HUDEP-2 (cell line): ENCODE results near the gene SH3GLB2.
A peak's percentile ranks its signal among the peaks of the same experiment; 100 is the strongest.

ENCODE experiments used
- DNase-seq, 76 experiments: peaks; one replicate each; lab custom pipeline; 2025; ENCODE audit not compliant: unreplicated experiment in 76 of 76; lab: John Stamatoyannopoulos, UW

Gene SH3GLB2

GRCh38 chr9:129028192-129028966 lies at the start of gene SH3GLB2:
Gene SH3GLB2, minus strand, starts transcription at chr9:129028331. Its CDS starts 177 bp downstream, at chr9:129028154.
- peak in 73 of 76 experiments; percentile 20 to 98 (median 89) for DNase-seq

DNA sequence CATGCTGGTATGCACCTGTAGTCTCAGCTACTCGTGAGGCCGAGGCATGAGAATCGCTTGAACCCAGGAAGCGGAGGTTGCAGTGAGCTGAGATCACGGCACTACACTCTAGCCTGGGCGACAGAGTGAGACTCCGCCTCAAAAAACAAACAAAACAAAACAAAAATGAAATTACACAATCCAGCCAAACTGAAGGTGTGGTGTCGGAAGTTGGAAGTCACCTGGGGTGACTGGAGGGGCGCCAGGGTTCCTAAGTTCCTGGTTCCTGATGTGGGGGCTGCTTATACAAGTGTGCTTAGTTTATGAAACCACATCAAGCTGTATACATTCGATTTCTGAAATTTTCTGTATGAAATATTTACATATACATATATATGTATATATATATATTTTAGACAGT lies 49.1 kb upstream of the SH3GLB2 start:
- no peak for DNase-seq

DNA sequence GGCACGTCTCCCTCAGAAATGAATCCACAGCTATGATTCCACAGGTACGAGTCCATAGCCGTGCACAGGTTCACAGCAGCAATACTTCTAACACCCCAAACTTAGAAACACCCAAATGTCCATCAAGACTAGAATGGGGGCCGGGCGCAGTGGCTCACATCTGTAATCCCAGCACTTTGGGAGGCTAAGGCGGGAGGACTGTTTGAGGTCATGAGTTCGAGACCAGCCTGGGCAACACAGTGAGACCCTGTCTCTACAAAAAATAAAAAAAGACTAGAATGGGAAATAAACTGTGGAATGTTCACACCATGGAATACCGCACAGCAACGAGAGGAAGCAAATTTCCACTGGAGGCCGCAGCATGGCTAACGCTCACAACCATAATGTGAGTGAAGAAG lies 48.5 kb upstream of the SH3GLB2 start:
- DNase-seq = no peak

DNA sequence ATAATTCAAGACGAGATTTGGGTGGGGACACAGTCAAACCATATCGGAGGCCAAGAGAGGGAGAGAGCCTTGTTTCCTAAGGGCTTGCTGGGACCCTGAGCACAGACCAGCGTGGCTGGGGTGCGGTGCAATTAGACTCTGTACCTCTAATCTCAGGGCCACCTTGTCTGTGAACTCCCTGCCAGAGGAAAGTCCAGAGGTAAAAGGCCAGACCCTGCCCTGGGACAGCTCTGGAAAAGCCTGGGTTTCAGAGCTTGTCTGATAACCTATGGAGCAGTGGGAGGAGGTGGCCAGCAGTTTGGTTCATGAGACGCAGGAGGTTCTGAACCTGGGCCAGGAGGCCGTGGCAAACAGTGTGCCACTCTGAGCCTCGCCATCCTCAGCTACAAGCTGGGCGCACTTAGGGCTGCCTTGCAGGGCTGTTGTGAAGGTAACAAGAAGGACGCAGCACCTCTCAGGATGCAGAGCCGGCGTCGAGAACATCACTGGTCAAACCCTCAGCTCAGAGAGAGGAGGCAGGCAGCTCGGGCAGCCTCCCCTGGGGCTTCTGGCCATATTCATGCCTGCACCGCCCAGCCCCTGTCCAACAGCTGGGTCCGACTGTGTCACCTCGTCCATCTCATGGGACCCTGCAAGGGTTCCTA lies 48.0 kb upstream of the SH3GLB2 start:
- DNase-seq = no peak

DNA sequence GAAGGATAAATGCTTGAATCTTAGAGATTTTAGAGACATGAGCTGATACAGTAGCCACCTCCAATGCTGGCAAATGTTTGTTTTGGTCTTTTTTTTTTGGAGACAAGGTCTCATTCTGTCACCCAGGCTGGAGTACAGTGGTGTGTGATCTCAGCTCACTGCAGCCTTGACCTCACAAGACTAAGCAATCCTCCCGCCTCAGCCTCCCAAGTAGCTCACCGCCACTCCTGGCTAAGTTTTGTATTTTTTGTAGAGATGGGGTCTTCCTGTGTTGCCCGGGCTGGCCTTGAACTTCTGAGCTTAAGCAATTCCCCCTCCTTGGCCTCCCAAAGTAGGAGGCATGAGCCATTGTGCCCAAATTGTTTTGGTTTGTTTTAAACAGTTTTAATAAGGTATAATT lies 46.0 kb upstream of the SH3GLB2 start:
- no peak for DNase-seq

GRCh38 chr9:129073404-129073803 lies 45.3 kb upstream of the SH3GLB2 start:
- no peak for DNase-seq

DNA sequence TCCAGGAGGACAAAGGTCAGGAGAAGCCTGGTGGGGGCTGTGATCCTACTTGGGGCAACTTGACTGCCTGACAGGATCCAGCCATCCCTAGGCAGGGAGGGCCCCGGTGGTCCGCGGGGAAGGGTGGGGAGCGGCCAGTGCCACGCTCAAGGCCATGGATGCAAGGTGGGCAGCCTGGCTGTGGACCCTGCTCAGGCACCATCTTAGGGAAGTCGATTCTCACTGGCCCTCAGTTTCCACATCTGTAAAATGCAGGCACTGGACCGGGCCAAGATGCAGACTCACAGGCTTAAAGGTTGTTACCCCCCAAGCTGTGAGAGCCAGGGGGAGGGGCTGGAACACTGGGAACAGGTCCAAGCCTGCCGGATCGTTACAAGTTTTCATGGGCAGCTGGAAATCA lies 44.0 kb upstream of the SH3GLB2 start:
- peak in 2 of 76 experiments; percentile 8 to 17 for DNase-seq

- peak in 10 of 76 experiments; percentile 8 to 22 (median 18) for DNase-seq
These were observed 43.5 kb upstream of the SH3GLB2 start for GRCh38 chr9:129071526-129072126.

DNA sequence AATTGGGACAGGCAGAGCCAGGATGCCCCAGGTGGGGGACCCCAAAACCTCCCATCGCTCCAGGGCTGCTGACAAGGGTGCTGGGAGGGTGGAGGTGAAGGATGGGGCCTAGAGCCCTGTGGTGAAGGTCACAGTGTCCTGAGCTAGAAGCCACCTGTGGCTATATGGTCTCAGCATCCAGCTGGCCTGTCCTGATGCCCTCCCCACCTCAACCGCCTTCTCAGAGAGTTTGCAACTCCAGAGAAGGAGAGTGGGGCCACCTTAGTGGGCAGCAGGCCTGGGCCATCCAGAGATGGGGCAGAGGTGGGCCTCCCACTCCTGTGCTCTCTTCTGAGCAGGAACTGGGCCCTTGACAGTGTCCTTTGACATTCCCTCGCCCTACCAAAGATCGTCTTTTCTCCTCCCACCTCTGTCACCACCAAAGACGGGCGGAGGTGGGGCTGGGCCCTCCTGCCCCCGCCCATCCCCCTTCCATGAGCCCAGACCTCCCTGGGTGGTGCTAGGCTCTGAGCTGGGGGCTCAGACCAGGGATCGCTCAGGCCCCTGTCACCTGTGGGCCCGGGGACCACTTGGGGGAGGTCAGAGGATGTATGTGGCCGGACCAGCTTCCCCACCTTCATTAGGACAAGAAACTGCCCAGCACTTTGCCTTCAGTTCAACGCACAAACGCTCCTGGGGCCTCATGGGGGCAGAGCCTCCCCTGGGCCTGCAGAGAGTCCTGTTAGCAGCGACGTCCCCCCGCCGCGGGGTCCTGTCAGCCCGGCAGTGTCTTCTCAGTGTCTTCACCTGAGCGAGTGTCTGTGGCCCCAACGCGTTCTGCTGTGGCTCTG lies 42.8 kb upstream of the SH3GLB2 start:
- DNase-seq = peak in 56 of 76 experiments; percentile 3 to 65 (median 38)

GRCh38 chr9:129069862-129070641 lies 41.9 kb upstream of the SH3GLB2 start:
- peak in 71 of 76 experiments; percentile 4 to 82 (median 68) for DNase-seq

GRCh38 chr9:129068990-129069861 lies 41.1 kb upstream of the SH3GLB2 start:
- DNase-seq = peak in 75 of 76 experiments; percentile 80 to 99 (median 97)

- DNase-seq = no peak
These were observed 40.0 kb upstream of the SH3GLB2 start for GRCh38 chr9:129068110-129068509.

- DNase-seq = no peak
These were observed 36.4 kb upstream of the SH3GLB2 start for GRCh38 chr9:129064499-129064908.

GRCh38 chr9:129063061-129063460 lies 34.9 kb upstream of the SH3GLB2 start:
- no peak for DNase-seq

DNA sequence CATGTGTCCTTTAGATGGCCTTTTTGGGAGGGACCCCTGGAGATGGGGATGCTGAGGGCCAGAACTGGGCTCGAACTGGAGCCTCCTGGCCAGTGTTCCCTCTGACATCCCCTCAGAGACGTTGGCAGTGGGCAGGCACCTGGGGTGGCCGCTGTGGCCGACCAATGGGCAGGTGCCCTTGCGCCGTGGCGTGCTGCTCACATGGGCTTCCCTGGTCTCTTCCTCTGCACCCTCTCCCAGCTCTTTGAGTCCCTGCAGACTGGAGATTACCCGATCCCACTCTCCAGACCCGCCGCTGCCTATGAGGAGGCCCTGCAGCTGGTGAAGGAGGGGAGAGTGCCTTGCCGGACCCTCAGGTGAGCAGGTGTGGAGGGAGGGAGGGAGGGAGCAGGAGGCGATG lies 32.9 kb upstream of the SH3GLB2 start:
- no peak for DNase-seq

DNA sequence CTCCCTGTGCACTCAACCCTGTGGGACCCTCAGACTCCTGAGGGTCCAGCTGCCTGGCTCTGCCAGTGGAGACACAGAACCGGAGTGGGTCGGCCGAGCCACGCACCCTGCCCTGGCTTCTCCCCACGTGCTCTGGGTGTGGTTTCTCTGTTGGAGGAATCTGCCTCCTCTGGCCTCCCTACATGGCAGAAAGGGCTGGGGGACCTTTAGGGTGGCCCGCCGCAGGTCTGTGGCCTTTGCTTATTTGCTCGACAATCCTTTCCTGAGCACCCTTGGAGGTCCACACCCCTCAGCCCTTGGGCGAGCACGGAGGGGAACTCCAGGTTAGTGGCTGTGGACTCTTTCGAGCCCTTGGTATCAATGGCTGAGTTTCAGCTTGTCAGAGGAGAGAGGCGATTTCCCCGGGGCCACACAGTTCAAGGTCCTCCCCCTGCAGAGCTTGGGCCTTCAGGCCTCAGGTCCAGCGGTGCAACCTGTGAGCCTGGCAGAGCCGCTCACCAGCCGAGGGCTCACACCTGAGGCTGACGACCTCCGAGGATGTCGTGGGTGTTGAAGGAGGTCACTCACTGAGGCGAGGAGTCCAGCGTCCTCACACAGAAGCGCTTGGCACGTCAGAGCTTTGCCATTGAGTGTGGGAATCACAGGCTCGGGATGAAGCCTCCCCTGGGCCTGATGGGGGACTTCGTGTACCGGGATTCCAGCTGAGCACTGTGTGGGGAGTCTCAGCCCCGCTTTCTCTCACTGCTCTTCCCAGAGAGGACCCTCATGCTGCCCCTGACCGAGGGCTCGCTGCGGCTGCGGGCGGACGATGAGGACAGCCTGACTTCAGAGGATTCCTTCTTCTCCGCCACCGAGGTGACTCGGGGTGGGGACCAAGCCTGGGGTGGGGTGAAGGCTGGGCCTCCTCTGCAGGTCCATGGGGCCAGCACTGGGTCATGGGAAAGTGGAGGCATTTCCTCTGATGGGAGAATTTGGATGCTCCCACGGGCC lies 32.0 kb upstream of the SH3GLB2 start:
- DNase-seq = no peak

GRCh38 chr9:129058965-129059795 lies 31.0 kb upstream of the SH3GLB2 start:
- no peak for DNase-seq
